Bone marrow (tissue), 2 donors: ENCODE measurements around the gene WWP2.
"Not testable (repeated sequence)": the region's sequence is repeated elsewhere in the genome, so short reads cannot be mapped to it uniquely, and the experiment has no call there.

Experiments used
- DNase-seq, 2 donors: peaks; one replicate each; lab custom pipeline; 2025; lab: John Stamatoyannopoulos, UW

Gene WWP2

GRCh38 chr16:69761983-69762813, at the start of gene WWP2:
WWP2 (plus strand) TSS chr16:69762332; CDS start chr16:69787011, 24,679 bp downstream.
- DNase-seq, result peak; percentile 51 to 84

- DNase-seq, result no peak
Observed at GRCh38 chr16:69712914-69713581, 49.1 kb upstream of the WWP2 start.

- no peak for DNase-seq
Observed at GRCh38 chr16:69717066-69717465, 45.1 kb upstream of the WWP2 start.

- no peak for DNase-seq
Observed at GRCh38 chr16:69718111-69718764, 43.9 kb upstream of the WWP2 start.

- DNase-seq, result no peak
Observed at GRCh38 chr16:69720822-69721430, 41.2 kb upstream of the WWP2 start.

GRCh38 chr16:69721441-69721957, 40.6 kb upstream of the WWP2 start:
- DNase-seq, result no peak

- DNase-seq, result no peak
Observed at GRCh38 chr16:69724414-69724873, 37.7 kb upstream of the WWP2 start.

GRCh38 chr16:69724981-69725479, 37.1 kb upstream of the WWP2 start:
- DNase-seq, result no peak

GRCh38 chr16:69725480-69726312, 36.4 kb upstream of the WWP2 start:
- no peak for DNase-seq

- DNase-seq, result peak; percentile 77 to 83
Observed at GRCh38 chr16:69726313-69727060, 35.6 kb upstream of the WWP2 start, which contains the start of gene NQO1. NQO1 (minus strand) TSS chr16:69726560; CDS start chr16:69726439, 121 bp downstream.

GRCh38 chr16:69727916-69728270, 34.2 kb upstream of the WWP2 start:
- DNase-seq, result no peak

GRCh38 chr16:69729030-69729429, 33.1 kb upstream of the WWP2 start:
- DNase-seq, result not testable (repeated sequence)

GRCh38 chr16:69731280-69731679, 30.9 kb upstream of the WWP2 start:
- DNase-seq, result not testable (repeated sequence)

- no peak for DNase-seq
Observed at GRCh38 chr16:69732101-69732500, 30.0 kb upstream of the WWP2 start.

GRCh38 chr16:69741519-69741918, 20.6 kb upstream of the WWP2 start:
- no peak for DNase-seq

- no peak for DNase-seq
Observed at GRCh38 chr16:69741951-69742904, 19.9 kb upstream of the WWP2 start.

- DNase-seq, result no peak
Observed at GRCh38 chr16:69744363-69745231, 17.5 kb upstream of the WWP2 start.

- no peak for DNase-seq
Observed at GRCh38 chr16:69745232-69745612, 16.9 kb upstream of the WWP2 start.
